Neutrophil (primary cell): Measurements from ENCODE around the gene PNPO.

Source experiments
- H3K27ac ChIP-seq: fragments of 200-600 bp; sonication (generic); 2 replicates; pipeline ENCODE4 v1.5.1; 2016; ENCODE audit warnings: mild to moderate bottlenecking, moderate library complexity
- H3K27me3 ChIP-seq: fragments of 200-600 bp; sonication (generic); 2 replicates; pipeline ENCODE4 v1.6.0; 2016; ENCODE audit warnings: mild to moderate bottlenecking
- H3K36me3 ChIP-seq: fragments of 200-600 bp; sonication (generic); 2 replicates; pipeline ENCODE4 v1.5.1; 2017
- H3K4me1 ChIP-seq, 2 experiments: fragments of 200-600 bp in 1 of 2; sonication (generic) in 1 of 2; 1 replicate in 1 of 2; 2 replicates in 1 of 2; pipeline versions ENCODE4 v1.5.1 to v1.6.1; 2013 to 2016; ENCODE audit warnings: low read depth in 1 of 2, low read length in 1 of 2, mild to moderate bottlenecking in 1 of 2, moderate library complexity in 1 of 2; ENCODE audit not compliant: control insufficient read depth in 1 of 2, insufficient read depth in 1 of 2
- H3K4me3 ChIP-seq, 2 experiments: fragments of 200-600 bp in 1 of 2; sonication (generic) in 1 of 2; 1 replicate in 1 of 2; 2 replicates in 1 of 2; pipeline ENCODE4 v1.5.1; 2013 to 2016; ENCODE audit warnings: low read depth in 1 of 2, low read length in 1 of 2, mild to moderate bottlenecking in 1 of 2, moderate library complexity in 1 of 2
- H3K9me3 ChIP-seq: fragments of 200-600 bp; sonication (generic); 2 replicates; pipeline ENCODE4 v1.5.1; 2016
- TF ChIP-seq, protein P1 (sequence below): fragments of 200-600 bp; sonication (generic); IDR thresholded peaks from 2 replicates; pipeline ENCODE4 v1.5.1; 2016; ENCODE audit warnings: antibody characterized with exemption

PNPO gene

GRCh38 chr17:47942096-47942510 is 732 bp downstream of the PNPO start:
- no peaks in the 10 kb centered on the region for H3K27me3 ChIP-seq
- no peaks in the 10 kb centered on the region for H3K36me3 ChIP-seq
- TF ChIP-seq, protein P1, sequence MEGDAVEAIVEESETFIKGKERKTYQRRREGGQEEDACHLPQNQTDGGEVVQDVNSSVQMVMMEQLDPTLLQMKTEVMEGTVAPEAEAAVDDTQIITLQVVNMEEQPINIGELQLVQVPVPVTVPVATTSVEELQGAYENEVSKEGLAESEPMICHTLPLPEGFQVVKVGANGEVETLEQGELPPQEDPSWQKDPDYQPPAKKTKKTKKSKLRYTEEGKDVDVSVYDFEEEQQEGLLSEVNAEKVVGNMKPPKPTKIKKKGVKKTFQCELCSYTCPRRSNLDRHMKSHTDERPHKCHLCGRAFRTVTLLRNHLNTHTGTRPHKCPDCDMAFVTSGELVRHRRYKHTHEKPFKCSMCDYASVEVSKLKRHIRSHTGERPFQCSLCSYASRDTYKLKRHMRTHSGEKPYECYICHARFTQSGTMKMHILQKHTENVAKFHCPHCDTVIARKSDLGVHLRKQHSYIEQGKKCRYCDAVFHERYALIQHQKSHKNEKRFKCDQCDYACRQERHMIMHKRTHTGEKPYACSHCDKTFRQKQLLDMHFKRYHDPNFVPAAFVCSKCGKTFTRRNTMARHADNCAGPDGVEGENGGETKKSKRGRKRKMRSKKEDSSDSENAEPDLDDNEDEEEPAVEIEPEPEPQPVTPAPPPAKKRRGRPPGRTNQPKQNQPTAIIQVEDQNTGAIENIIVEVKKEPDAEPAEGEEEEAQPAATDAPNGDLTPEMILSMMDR: no peak
- peak overlapping the region; percentile 69 to 98 for H3K4me3 ChIP-seq
- H3K27ac ChIP-seq: peak overlapping the region; percentile 68
- peaks cover 13 to 15% of the 10 kb centered on the region in 2 experiments for H3K4me1 ChIP-seq
- no peaks in the 10 kb centered on the region for H3K9me3 ChIP-seq

DNA sequence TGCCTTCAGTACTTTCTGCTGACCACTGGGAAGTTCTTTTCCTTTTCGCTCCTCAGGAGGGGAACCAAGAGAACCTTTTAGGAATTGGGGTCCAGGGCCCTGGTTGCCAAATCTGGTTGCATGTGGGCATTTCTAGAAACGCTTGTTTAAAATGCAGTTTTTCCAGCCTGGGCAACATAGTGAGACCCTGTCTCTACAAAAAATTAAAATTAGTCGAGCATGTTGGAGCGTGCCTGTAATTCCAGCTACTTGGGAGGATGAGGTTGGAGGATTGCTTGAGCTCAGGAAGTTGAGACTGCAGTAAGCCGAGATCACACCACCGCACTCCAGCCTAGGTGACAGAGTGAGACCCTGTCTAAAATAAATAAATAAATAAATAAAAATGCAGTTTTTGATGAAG is 1.2 kb downstream of the PNPO start:
- Histone ChIP-seq H3K36me3 (no peaks in the 10 kb centered on the region), H3K27ac (no peak overlapping the region), H3K9me3 (no peaks in the 10 kb centered on the region), H3K27me3 (no peaks in the 10 kb centered on the region), H3K4me3 (no peak overlapping the region), H3K4me1 (peaks cover 13 to 15% of the 10 kb centered on the region in 2 experiments)
- TF ChIP-seq, protein P1: no peak

DNA sequence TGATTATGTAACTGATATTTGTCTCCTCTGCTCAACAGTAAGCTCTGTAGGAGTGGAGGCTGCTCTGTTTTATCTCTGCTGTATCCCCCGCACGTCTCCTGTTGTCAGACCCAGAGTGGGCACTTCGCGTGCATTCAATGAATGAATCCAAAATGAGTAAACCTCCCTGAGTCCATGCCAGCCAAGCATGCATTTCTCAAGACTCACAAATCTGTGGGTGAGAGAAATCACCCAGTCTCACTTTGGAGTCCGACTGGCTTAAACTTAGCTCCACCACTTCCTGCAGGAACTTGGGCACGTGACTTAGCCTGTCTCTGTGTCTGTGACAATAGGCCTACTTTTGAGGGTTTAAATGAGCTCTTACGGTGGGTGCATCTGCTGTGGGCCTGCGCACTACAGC is 3.7 kb downstream of the PNPO start:
- no peaks in the 10 kb centered on the region for H3K36me3 ChIP-seq
- H3K27ac ChIP-seq: no peak overlapping the region
- no peak overlapping the region for H3K4me3 ChIP-seq
- H3K27me3 ChIP-seq: no peaks in the 10 kb centered on the region
- H3K9me3 ChIP-seq: no peaks in the 10 kb centered on the region
- H3K4me1 ChIP-seq: peaks cover 22 to 26% of the 10 kb centered on the region in 2 experiments
- TF ChIP-seq, protein P1: no peak

- Histone ChIP-seq H3K4me3 (no peak overlapping the region), H3K9me3 (no peaks in the 10 kb centered on the region), H3K27ac (no peak overlapping the region), H3K36me3 (no peaks in the 10 kb centered on the region), H3K4me1 (peaks cover 21 to 24% of the 10 kb centered on the region in 2 experiments), H3K27me3 (no peaks in the 10 kb centered on the region)
- TF ChIP-seq, protein P1: no peak
These were observed 4.4 kb downstream of the PNPO start for GRCh38 chr17:47945529-47946508.

- H3K27ac ChIP-seq: no peak overlapping the region
- H3K36me3 ChIP-seq: no peaks in the 10 kb centered on the region
- H3K4me3 ChIP-seq: no peak overlapping the region
- no peaks in the 10 kb centered on the region for H3K9me3 ChIP-seq
- H3K4me1 ChIP-seq: peaks cover 17 to 19% of the 10 kb centered on the region in 2 experiments
- no peaks in the 10 kb centered on the region for H3K27me3 ChIP-seq
- TF ChIP-seq, protein P1: no peak
These were observed 5.1 kb downstream of the PNPO start for GRCh38 chr17:47946516-47946915.
